GM18517 (cell line): Measurements from ENCODE around the gene RPS6KA5.
"Not testable (repeated sequence)": the region's sequence is repeated elsewhere in the genome, so short reads cannot be mapped to it uniquely, and the experiment has no call there.

Experiments
- ATAC-seq: cut with Tn5 transposase; IDR thresholded peaks from one replicate; pipeline ENCODE4 v1.9.1; 2021; ENCODE audit warnings: mild to moderate bottlenecking, moderate library complexity; ENCODE audit not compliant: unreplicated experiment

Gene RPS6KA5

GRCh38 chr14:90839889-90840266 lies 220.6 kb downstream of the RPS6KA5 start:
- ATAC-seq: no peak

GRCh38 chr14:90839024-90839888 lies 221.2 kb downstream of the RPS6KA5 start:
- ATAC-seq: no peak

- ATAC-seq: not testable (repeated sequence)
Measured at GRCh38 chr14:90838531-90838930, 221.9 kb downstream of the RPS6KA5 start.

- no peak for ATAC-seq
Measured at GRCh38 chr14:90837355-90837754, 223.1 kb downstream of the RPS6KA5 start.

GRCh38 chr14:90836692-90837063 lies 223.8 kb downstream of the RPS6KA5 start:
- no peak for ATAC-seq

GRCh38 chr14:90831821-90832220 lies 228.6 kb downstream of the RPS6KA5 start:
- no peak for ATAC-seq

GRCh38 chr14:90830931-90831701 lies 229.3 kb downstream of the RPS6KA5 start:
- no peak for ATAC-seq

- no peak for ATAC-seq
Measured at GRCh38 chr14:90829677-90830076, 230.8 kb downstream of the RPS6KA5 start.

GRCh38 chr14:90828642-90829487 lies 231.6 kb downstream of the RPS6KA5 start:
- ATAC-seq: peak; percentile 38

DNA sequence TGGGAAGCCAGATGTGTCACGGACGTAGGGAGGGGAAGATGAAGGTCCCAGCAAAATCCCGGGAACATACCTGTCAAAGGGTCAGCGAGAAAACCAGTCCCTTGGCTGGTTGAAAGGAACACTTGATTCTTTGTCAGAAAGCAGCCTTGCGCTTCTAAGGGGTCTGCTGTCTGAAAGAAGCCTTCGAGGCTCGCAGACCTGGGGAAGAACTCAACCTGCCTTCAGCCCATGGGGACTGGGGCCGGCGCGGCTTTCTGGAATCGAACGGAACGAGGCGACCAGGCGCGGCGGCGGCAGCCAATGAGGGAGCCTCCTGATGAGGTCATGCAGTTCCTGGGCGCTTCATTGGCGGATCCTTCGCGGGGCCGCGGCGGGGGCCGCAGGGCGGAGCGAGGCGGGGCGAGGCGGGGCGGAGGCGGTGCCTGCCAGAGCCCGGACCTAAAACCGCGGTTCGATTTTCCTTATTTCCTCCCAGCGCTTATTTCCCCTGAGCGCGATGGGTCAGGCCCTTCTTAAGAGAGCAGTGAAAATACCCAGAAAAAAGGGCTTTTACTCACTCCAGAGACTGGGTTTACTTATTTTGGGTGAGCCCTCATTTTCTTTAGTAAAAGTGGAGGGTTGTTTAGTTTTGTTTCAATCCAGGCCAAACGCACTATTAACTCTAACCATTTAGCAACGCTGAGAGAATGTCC lies 232.4 kb downstream of the RPS6KA5 start:
- peak; percentile 96 for ATAC-seq

DNA sequence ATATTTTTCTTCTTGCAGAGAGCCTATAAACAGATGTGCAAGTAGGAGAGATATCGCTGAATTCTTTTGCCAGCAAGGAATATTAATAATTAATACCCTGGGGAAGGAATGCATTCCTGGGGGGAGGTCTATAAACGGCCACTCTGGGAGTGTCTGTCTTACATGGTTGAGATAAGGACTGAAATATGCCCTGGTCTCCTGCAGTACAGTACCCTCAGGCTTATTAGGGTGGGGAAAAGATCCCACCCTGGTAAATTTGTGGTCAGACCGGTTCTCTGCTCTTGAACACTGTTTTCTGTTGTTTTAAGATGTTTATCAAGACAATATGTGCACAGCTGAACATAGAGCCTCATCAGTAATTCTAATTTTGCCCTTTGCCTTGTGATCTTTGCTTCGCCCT lies 236.9 kb downstream of the RPS6KA5 start:
- ATAC-seq: not testable (repeated sequence)

GRCh38 chr14:90820958-90821357 lies 239.5 kb downstream of the RPS6KA5 start:
- ATAC-seq: peak; percentile 64

GRCh38 chr14:90819734-90820393 lies 240.6 kb downstream of the RPS6KA5 start:
- ATAC-seq: no peak

DNA sequence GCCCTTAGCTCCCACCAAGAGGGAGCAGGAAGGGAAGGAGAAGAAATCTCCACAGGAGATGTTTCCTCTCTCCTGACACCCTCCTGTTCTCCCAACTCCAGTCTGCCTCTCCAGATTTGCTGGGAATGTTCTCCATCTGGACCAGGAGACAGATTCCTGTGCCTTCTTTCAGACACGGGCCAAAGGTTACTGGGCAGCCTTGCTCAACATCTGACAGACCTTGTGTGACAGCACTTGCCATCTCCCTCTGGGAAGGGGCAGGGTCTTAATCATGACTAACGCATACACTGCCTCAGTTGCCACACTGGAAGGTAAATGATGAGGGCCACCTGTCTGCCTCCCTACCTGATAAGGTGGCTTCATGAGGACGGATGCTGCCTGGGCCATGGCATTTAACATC lies 241.7 kb downstream of the RPS6KA5 start:
- ATAC-seq: no peak

DNA sequence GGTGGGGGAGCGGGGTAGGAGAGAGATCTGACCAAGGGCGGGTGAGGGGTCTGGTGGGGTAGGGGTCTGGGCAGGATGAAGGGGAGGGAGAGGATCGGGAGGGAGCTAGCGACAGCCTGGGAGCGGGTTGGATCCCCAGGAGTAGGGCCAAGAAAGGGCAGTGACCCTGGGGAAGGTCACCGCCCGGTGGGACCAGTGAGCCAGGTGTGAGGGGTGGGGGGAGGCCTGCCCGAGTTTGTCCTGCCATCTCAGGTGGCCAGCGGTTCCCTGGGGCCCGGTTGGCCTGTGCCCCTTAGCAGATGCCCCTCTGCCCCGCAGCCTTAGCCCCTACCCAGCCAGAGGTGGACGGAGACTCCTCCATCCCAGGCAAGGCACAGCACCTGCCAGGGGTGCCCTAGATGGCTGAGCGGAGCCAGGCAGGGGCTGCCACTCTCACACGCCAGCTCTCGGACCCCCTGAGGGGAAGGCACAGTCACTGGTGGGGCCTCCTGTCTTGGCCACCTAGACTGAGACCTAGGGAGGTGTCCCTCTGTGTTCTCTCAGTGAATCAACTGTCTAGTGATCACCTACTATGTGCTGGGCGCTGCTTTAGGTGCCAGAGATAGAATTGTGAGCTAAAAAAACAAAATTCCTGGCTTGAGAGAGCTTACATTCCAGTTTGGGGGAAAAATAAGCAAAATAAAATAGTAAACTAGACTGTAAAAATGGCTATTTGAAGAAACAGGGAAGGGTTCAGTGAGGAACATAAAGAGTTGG lies 243.6 kb downstream of the RPS6KA5 start:
- no peak for ATAC-seq

DNA sequence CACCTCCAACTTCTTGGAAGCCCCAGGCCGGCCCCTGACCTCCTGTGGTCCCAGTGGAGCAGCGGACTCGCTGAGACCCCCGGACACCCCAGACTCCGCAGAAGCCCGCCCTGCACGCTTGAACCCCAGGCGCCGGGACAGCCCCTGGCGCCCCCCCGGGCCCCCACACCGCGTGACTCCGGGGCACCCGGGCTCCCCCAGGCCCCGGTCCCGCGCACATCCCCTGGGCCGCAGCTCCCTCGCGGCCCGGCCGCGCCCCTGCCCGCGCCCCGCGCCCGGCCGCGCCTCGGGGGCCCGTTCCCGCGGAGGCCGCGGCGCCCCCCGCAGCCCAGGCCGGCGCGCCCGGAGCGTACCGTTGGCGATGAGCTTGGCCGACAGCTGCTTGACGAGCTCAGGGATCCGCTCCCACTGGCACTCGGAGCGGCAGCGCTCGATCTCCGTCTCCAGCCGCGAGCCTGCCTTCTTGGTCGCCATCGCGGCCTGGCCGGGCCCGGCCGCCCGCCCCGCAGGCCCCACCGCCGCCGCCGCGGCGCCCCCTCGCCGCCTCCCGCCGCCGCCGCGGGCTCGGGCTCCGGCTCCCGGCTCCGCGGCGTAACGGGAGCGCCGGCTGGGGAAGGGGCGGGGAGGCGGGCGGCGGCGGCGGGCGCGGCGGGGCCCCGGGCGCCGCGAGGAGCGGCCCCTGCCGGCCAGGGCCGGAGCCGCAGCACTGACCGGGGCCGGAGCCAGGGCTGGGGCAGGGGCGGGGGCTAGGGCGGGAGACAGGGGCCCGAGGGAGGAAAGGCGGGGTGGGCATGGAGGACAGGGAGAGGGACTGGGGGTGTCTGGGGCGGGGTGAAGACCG lies 244.4 kb downstream of the RPS6KA5 start, which contains the start of gene TTC7B:
TTC7B (minus strand) TSS at position 609 of the 841 bp plus-strand sequence; CDS start at position 474, 135 bp downstream.
- ATAC-seq: no peak

DNA sequence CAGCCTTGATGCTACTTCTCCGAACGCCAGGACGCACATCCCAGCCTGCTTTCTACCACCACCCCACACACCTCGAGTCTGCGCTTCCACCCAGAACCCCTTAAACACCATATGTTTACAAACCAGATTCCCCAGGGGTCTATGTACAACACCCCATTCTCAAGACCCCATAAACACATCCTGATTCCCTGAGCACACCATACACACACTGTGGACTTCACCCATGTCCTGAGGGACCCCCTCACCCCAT lies 244.9 kb downstream of the RPS6KA5 start:
- ATAC-seq: no peak

DNA sequence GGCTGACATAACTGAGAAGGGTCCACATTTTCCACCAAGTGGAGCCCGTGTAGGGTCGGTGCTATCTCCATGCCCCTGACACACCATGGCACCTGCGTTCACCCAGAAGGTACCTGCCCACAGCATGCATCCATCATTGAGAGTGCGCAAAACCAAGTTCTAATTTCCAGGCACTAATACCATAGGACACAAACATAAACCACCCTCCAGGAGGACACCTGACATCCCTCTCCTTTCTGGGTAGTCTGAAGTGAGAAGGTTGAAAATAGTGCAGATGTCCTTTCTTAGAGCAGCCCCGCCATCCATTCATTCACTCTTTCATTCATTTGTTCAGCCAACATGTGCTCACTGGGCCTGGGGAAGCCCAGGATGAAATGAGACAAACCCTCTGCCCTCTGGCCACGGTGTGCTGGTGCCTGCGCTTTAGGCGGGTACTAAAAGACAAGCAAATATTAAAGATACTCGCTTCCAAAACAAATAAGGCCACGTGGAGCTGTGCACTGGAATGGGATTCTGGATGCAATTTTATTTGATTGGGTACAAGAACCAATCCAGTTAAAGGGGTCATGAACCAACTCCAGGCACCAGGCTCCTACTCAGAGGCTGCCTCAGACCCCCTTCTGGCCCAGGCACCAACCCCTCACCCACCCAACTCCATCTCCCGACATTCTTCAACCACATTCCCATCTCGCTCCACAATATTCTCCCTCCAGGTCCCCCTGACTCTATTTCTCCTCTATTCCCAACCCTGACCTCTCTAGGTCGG lies 245.5 kb downstream of the RPS6KA5 start:
- no peak for ATAC-seq
